Erythroblast (primary cell): Measurements from ENCODE around the gene CYP26A1.

Source experiments
- GATA1 ChIP-seq: IDR thresholded peaks from 2 replicates; pipeline ENCODE4 v1.6.1; 2011; ENCODE audit warnings: low read depth, mild to moderate bottlenecking, control low read depth, low read length, moderate library complexity
- POLR2A ChIP-seq: IDR thresholded peaks from 2 replicates; pipeline ENCODE4 v1.6.1; 2011; ENCODE audit warnings: mild to moderate bottlenecking, low read length

GRCh38 chr10:93072713-93073538, 767 bp upstream of the CYP26A1 start:
- TF ChIP-seq POLR2A, result no peak
- no peak for TF ChIP-seq GATA1
